ENCODE results near the gene CDH16.

Gene CDH16

GRCh38 chr16:66952430-66953110 is 33.9 kb upstream of the CDH16 start:
- no peak for TF ChIP-seq SIN3A (IDR thresholded peaks at IDR 0.05; ENCODE audit: borderline replicate concordance, insufficient read depth, low read length)
- no peak for TF ChIP-seq TAF1 (IDR thresholded peaks at IDR 0.05; ENCODE audit: borderline replicate concordance, insufficient read depth, low read length)
- no peak for TF ChIP-seq FOXP2 (optimal IDR thresholded peaks at IDR 0.05; ENCODE audit: borderline replicate concordance, extremely low read depth, extremely low read length, insufficient read depth)
- TF ChIP-seq, protein P1, sequence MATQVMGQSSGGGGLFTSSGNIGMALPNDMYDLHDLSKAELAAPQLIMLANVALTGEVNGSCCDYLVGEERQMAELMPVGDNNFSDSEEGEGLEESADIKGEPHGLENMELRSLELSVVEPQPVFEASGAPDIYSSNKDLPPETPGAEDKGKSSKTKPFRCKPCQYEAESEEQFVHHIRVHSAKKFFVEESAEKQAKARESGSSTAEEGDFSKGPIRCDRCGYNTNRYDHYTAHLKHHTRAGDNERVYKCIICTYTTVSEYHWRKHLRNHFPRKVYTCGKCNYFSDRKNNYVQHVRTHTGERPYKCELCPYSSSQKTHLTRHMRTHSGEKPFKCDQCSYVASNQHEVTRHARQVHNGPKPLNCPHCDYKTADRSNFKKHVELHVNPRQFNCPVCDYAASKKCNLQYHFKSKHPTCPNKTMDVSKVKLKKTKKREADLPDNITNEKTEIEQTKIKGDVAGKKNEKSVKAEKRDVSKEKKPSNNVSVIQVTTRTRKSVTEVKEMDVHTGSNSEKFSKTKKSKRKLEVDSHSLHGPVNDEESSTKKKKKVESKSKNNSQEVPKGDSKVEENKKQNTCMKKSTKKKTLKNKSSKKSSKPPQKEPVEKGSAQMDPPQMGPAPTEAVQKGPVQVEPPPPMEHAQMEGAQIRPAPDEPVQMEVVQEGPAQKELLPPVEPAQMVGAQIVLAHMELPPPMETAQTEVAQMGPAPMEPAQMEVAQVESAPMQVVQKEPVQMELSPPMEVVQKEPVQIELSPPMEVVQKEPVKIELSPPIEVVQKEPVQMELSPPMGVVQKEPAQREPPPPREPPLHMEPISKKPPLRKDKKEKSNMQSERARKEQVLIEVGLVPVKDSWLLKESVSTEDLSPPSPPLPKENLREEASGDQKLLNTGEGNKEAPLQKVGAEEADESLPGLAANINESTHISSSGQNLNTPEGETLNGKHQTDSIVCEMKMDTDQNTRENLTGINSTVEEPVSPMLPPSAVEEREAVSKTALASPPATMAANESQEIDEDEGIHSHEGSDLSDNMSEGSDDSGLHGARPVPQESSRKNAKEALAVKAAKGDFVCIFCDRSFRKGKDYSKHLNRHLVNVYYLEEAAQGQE (IDR thresholded peaks at IDR 0.05; ENCODE audit: insufficient read depth in 1 of 2, low read depth in 2 of 2, low read length in 2 of 2), result no peak
- no peak for TF ChIP-seq POLR2AphosphoS5 (IDR thresholded peaks at IDR 0.05; ENCODE audit: low read depth, low read length)

- TF ChIP-seq TAF1 (IDR thresholded peaks at IDR 0.05; ENCODE audit: borderline replicate concordance, insufficient read depth, low read length) (no peak), SIN3A (IDR thresholded peaks at IDR 0.05; ENCODE audit: borderline replicate concordance, insufficient read depth, low read length) (no peak), POLR2AphosphoS5 (IDR thresholded peaks at IDR 0.05; ENCODE audit: low read depth, low read length) (no peak), FOXP2 (optimal IDR thresholded peaks at IDR 0.05; ENCODE audit: borderline replicate concordance, extremely low read depth, extremely low read length, insufficient read depth) (no peak)
- TF ChIP-seq, protein P1 (IDR thresholded peaks at IDR 0.05; ENCODE audit: insufficient read depth in 1 of 2, low read depth in 2 of 2, low read length in 2 of 2), result no peak
Observed at GRCh38 chr16:66950971-66951790, 32.5 kb upstream of the CDH16 start.

DNA sequence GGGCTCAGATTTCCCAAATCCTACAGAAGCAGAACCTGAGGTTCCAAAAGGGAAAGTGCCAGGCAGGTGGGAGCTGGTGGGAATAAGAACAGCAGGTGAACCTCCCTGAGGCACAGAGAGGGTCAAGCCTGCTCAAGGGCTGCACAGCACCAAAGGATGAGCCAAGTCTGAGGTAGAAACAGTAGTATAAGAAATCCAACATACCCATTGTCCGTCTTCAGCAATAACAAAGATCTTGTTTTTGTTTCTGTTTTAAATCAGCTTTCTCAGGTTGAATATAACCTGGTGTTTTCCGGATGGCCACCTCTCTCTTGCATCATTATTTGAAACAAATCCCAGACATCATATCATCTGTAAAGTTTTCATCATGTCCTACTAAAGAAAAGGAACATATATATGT is 31.8 kb upstream of the CDH16 start:
- TF ChIP-seq POLR2AphosphoS5 (IDR thresholded peaks at IDR 0.05; ENCODE audit: low read depth, low read length) (no peak), TAF1 (IDR thresholded peaks at IDR 0.05; ENCODE audit: borderline replicate concordance, insufficient read depth, low read length) (no peak), SIN3A (IDR thresholded peaks at IDR 0.05; ENCODE audit: borderline replicate concordance, insufficient read depth, low read length) (no peak), FOXP2 (optimal IDR thresholded peaks at IDR 0.05; ENCODE audit: borderline replicate concordance, extremely low read depth, extremely low read length, insufficient read depth) (no peak)
- TF ChIP-seq, protein P1 (IDR thresholded peaks at IDR 0.05; ENCODE audit: insufficient read depth in 1 of 2, low read depth in 2 of 2, low read length in 2 of 2), result no peak

GRCh38 chr16:66949472-66949871 is 30.8 kb upstream of the CDH16 start:
- no peak for TF ChIP-seq FOXP2 (optimal IDR thresholded peaks at IDR 0.05; ENCODE audit: borderline replicate concordance, extremely low read depth, extremely low read length, insufficient read depth)
- no peak for TF ChIP-seq TAF1 (IDR thresholded peaks at IDR 0.05; ENCODE audit: borderline replicate concordance, insufficient read depth, low read length)
- TF ChIP-seq POLR2AphosphoS5 (IDR thresholded peaks at IDR 0.05; ENCODE audit: low read depth, low read length), result no peak
- TF ChIP-seq, protein P1 (IDR thresholded peaks at IDR 0.05; ENCODE audit: insufficient read depth in 1 of 2, low read depth in 2 of 2, low read length in 2 of 2), result no peak
- TF ChIP-seq SIN3A (IDR thresholded peaks at IDR 0.05; ENCODE audit: borderline replicate concordance, insufficient read depth, low read length), result no peak
